Bladder microvascular endothelial cell (primary cell): ENCODE data around the gene DHCR7. TPM values are rescaled to one million over a fixed set of nuclear protein-coding genes. Genes with fewer than 3 reads are reported as not detected.

Experiments used
- total RNA-seq: library from RNA; depleted of rRNA; stranded (reverse); fragments of >200 nt; gene quantifications from 2 replicates; pipeline ENCODE4 v1.2.3, GENCODE V29; 2014

DHCR7 gene, protein sequence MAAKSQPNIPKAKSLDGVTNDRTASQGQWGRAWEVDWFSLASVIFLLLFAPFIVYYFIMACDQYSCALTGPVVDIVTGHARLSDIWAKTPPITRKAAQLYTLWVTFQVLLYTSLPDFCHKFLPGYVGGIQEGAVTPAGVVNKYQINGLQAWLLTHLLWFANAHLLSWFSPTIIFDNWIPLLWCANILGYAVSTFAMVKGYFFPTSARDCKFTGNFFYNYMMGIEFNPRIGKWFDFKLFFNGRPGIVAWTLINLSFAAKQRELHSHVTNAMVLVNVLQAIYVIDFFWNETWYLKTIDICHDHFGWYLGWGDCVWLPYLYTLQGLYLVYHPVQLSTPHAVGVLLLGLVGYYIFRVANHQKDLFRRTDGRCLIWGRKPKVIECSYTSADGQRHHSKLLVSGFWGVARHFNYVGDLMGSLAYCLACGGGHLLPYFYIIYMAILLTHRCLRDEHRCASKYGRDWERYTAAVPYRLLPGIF
- 34.0 and 39.6 TPM in 2 replicates for total RNA-seq

DNA sequence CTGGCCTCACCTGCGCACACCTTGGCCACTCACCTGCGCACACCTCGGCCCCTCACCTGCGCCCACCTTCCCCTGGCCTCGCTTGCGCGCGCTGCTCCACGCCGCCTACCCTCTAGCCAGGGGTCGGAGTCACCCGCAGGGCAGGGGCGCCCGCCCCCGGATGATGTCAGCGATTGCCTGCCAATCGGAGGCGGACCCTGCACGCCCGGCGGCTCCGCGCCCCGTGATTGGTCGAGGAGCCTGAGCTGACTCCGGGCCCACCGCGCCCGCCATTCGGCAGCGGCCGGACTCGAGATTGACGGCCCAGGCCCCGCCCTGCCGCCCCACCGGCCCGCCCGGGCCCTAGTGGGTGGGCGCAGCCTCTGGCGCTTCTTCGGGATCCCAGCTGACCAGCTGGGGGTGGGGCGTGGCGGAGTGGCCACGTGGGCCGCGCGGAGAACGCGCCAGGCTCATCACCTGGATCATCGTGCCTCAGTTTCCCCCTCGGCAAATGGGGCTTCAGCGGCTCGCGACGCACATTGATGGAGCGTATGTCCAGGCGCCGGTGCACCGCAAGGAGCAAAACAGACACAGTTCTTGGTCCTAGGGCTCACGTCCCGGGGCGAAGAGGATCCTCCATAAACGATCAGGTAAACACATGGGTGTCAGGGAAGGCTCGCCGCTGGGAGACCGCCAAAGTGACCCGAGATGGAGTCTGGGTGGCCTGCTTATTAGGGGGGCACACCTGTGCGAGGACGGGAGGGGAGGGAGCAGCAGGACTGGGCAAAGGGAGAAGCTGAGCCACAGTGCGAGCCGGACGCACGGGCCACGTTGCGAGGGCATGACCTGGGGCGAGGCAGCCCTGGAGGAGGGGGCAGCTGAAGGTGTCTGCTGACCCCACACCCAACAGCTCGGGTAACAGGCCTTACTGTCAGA is at the start of gene DHCR7:
Gene DHCR7, minus strand, starts transcription at position 137 of the 915 bp plus-strand sequence. CDS start 3,441 bp downstream, outside the sequence.

DNA sequence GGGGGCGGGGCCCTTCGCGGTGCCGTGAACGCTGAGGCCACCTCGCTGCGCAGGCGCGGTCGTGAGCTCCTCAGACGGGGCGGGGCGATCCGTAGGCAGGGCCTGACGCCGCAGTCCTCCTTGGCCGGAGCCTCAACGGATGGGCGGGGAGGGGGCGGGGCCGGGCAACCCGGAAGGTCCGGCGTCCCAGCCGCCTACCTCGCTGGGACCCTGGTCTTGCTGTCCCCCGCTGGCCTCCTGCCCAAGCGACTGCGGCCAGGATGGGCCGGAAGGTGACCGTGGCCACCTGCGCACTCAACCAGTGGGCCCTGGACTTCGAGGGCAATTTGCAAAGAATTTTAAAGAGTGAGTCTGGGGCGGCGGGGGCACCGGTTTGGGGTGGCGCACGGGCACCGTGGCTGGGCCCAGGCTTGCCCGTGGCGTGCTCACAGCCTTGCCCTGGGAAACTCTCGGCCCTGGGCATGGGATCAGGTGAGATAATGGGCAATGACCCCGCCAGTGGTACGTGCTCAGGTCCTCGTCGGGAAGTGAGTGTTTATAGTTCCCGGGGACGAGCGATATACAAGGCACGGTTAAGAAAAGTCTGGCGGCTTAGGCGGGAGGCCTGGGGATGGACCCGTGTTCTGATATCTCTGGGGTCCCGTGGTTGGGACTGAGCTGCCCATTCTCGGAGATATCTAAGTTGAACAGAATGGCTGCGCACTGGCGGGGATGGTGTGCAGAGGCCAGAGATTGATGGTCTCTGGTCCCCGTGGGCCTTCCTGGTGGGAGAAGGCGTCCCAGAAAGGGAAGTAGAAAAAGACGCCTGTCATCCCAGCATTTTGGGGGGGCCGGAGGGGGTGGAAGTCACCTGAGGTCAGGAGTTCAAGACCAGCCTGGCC is 5.1 kb upstream of the DHCR7 start, which contains the start of gene NADSYN1:
Gene NADSYN1, plus strand, starts transcription at position 167 of the 881 bp plus-strand sequence. Its CDS starts 94 bp downstream, at position 261.

Other genes starting within 250 kb of the DHCR7 start
- under 0.01 and 0.38 TPM in 2 replicates for gene SHANK2, start 195.8 kb downstream of the DHCR7 start, total RNA-seq
- gene NADSYN1, start 4.8 kb upstream of the DHCR7 start, total RNA-seq, result 74.6 and 123 TPM in 2 replicates
- 0.16 TPM in 1 of 2 replicates, not detected in the other for gene KRTAP5-7, start 78.9 kb upstream of the DHCR7 start, total RNA-seq
- gene KRTAP5-8, start 89.6 kb upstream of the DHCR7 start, total RNA-seq, result not detected in 2 replicates
- gene KRTAP5-9, start 100.0 kb upstream of the DHCR7 start, total RNA-seq, result not detected in 2 replicates
- not detected in 2 replicates for gene KRTAP5-10, start 117.2 kb upstream of the DHCR7 start, total RNA-seq
- not detected in 2 replicates for gene KRTAP5-11, start 134.5 kb upstream of the DHCR7 start, total RNA-seq